Measurements from ENCODE around the gene SLC2A9.

The SLC2A9 gene

DNA sequence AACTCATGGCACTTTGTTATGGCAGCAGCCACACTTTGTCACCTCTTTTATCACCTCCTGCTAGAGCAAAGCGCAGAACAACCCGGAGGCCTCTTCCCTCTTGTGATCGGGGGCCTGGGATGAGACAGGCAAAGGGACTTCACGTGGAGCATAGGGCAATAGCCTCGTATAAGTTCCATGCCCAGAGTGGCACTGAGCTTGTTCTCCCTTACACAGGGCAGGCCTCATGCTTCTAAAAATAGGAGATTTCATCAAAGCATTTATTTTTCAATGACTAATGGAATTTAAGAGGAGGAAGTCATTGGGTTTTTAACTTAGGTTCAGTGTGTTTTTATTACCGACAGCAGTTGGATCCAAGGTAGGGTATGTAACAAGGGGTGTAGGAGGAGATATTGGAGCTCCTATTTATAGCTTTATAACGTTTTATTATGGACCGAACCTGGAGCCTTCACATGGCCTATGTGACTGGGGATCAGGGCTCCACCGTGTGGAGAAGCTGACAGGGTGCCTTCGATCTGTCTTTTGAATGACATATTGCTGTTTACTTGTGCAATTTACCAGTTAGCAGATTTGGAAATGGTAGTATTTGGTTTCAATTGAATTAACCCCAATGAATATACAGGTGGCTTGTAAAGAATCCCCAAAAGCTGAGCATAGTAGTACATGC lies 93.8 kb downstream of the SLC2A9 start:
- DNase-seq (ENCODE audit: low spot score in 2 of 2) (no peak), ATAC-seq (no peak)
- Mint-ChIP-seq H3K36me3 (no peaks in the 10 kb centered on the region), H3K9me3 (no peaks in the 10 kb centered on the region), H3K27ac (no peak overlapping the region), H3K4me3 (no peak overlapping the region), H3K4me1 (peaks cover 9% of the 10 kb centered on the region)

DNA sequence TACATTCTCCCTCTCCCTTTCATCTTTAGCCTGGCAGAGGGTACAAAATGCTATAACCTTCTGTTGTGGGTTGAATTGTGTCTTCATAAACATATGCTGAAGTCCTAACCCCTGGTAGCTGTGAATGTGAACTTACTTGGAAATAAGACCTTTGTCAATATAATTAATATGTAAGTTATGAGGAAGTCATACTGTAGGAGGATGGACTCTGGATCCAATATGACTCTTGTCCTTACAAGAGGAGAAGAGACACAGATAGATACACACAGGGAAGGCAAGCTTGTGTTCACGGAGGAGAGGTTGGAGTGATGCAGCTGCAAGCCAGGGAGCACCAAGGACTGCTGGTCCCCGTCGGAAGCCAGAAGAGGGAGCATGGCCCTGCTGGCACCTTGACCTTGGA lies 94.7 kb downstream of the SLC2A9 start:
- Mint-ChIP-seq H3K27ac (no peak overlapping the region), H3K36me3 (no peaks in the 10 kb centered on the region), H3K4me1 (peaks cover 9% of the 10 kb centered on the region), H3K9me3 (no peaks in the 10 kb centered on the region), H3K4me3 (no peak overlapping the region)
- ATAC-seq (no peak), DNase-seq (ENCODE audit: low spot score in 2 of 2) (no peak)

DNA sequence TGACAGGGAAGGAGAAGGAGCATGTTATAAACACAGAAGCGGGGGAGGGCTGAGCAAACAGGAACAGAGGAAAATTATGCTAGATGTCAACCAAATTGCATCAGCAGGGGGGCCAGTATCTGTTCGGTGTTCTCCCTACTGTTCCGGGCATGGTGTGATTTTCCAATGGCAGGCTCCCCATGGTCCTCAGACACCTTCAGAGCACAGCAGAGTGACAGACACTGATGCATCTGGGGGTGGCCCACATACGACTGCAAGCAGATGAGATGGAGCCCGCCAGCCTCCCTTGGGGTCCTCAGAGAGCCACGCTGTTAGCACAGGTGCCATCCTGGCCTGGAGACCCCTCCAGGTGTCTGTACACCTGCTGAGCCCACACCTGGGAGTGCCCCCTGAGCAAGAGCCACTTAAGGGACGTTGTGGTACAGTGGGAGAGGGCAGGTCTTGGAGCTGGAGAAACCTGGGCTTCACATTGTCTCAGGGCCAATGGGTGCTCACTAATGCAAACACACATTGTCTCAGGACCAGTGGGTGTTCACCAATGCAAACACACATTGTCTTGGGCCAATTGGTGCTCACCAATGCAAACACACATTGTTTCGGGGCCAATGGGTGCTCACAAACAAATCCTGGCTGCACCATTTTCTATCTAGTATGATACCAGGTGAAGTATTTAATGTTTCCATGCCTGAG lies 95.4 kb downstream of the SLC2A9 start:
- H3K36me3 Mint-ChIP-seq, result no peaks in the 10 kb centered on the region
- H3K9me3 Mint-ChIP-seq, result no peaks in the 10 kb centered on the region

DNA sequence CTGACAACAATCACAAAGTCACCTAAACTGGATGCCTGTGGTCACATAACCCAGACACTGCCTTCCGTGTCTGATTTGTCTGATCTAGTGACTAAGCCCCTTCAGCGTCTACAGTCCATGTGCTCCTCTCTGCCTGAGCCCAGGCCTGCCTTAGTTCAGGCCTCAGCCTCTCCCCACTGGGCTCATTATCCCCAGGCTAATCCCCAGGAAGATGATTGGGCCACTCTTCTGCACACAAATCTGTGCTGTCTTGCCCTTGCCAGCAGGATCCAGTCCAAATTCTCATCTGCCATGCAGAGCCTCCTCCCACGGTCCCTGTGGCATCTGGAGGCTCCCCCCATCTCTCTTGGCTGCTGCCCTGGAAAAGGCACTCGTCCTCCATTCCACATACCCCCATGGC lies 96.5 kb downstream of the SLC2A9 start:
- H3K4me3 Mint-ChIP-seq, result no peak overlapping the region

More for the DNA sequence above, 95.4 kb downstream of the SLC2A9 start:
- ATAC-seq (no peak), DNase-seq (ENCODE audit: low spot score in 2 of 2) (no peak)
- peaks cover 9% of the 10 kb centered on the region for H3K4me1 Mint-ChIP-seq
- H3K4me3 Mint-ChIP-seq, result no peak overlapping the region
- H3K27ac Mint-ChIP-seq, result no peak overlapping the region

DNA sequence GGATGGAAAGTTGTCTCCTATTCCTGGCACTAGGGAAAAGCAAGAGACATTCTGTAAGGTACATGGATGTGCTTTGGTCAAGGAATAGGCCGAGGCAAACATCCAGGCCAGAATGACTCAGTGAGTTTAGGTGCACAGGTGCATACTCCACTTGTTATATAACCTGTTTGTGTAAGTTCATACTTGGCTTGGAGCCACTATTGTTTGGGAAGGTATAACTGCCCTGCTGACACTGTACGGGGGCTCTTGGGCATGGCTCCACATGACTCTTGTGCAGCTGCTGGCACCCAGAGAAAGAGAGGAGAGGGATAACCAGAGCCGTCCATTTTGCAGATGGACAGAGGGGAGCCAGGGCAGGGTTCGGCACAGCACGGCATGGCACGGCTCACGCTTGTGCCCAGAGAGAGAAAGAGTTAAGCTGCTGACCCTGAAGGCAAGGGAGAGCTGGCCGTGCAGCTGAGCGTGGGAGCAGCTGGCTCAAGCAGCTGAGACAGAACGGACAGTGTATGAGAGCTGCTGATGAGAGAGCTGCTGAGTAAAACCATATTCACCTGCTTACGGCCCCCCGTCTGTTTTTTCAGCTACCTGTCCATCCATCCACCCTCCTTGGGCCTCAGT lies 98.0 kb downstream of the SLC2A9 start:
- no peak for DNase-seq (ENCODE audit: low spot score in 2 of 2)
- no peak overlapping the region for H3K27ac Mint-ChIP-seq
- no peak for ATAC-seq
- no peaks in the 10 kb centered on the region for H3K9me3 Mint-ChIP-seq
- H3K36me3 Mint-ChIP-seq, result no peaks in the 10 kb centered on the region
- H3K4me3 Mint-ChIP-seq, result no peak overlapping the region
- peaks cover 9% of the 10 kb centered on the region for H3K4me1 Mint-ChIP-seq

More for the DNA sequence above, 96.5 kb downstream of the SLC2A9 start:
- peaks cover 9% of the 10 kb centered on the region for H3K4me1 Mint-ChIP-seq
- no peaks in the 10 kb centered on the region for H3K9me3 Mint-ChIP-seq
- H3K36me3 Mint-ChIP-seq, result no peaks in the 10 kb centered on the region
- no peak for ATAC-seq
- no peak overlapping the region for H3K27ac Mint-ChIP-seq
- no peak for DNase-seq (ENCODE audit: low spot score in 2 of 2)

DNA sequence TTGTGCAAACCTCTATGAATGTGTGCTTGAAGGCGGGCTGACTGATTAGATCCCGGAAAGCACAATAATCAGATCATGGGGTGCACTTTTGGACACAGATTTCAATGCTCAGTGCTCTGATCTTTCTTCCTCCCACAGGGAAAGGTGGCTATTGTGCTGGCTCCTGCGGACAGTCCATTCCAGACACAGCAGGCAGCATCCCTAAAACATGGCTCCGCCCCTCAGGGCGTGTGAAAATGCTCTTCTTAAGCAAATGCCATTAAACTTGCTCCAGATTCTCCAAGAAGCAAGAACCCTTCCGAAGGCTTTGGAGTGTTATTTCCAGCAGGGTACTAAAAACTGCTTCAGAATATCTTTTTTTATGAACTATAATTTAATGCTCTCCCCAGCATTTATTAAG lies 100.0 kb downstream of the SLC2A9 start:
- Mint-ChIP-seq H3K9me3 (no peaks in the 10 kb centered on the region), H3K4me3 (no peak overlapping the region), H3K27ac (no peak overlapping the region), H3K36me3 (no peaks in the 10 kb centered on the region), H3K4me1 (peaks cover 9% of the 10 kb centered on the region)
- DNase-seq (ENCODE audit: low spot score in 2 of 2) (no peak), ATAC-seq (no peak)

DNA sequence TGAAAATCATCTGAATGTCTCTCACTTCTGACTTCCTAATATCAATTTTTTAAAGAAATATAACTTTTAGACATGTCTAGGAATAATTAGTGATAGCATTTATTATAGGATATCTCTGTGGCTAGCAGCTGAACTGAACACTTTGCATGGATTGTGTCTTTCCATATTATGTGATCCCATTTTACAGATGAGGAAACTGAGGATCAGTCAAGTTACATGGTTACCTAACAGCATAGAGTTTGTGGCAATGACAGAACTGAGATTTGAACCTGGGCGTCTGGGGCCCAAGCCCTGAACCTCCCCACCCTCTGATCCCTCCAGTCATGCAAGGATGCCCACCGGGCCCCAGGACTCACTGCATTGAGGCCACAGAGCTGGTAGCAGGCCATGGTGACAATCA lies 101.3 kb downstream of the SLC2A9 start:
- no peak overlapping the region for H3K4me3 Mint-ChIP-seq
- ATAC-seq (no peak), DNase-seq (ENCODE audit: low spot score in 2 of 2) (no peak)
- H3K9me3 Mint-ChIP-seq, result no peaks in the 10 kb centered on the region
- no peak overlapping the region for H3K27ac Mint-ChIP-seq
- no peaks in the 10 kb centered on the region for H3K36me3 Mint-ChIP-seq
- H3K4me1 Mint-ChIP-seq, result peaks cover 7% of the 10 kb centered on the region

DNA sequence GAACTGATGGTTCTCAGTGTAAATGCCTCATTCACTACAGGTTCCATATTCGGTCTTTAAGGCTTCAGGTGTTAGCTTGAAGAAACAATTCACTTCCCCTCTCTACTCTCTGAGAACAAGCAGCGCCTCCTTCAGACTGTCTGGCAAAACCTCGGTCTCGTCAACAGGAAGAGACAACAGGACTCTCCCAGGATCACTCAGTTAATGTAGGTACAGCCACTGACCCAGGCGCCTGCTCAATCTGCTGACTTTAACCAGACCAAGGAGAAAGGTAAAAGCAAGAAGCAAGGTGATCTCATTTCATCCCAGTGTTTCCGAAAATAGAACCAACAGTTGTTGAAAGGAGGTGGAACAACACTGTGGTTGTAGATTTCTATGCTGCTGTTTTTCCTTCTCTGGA lies 102.2 kb downstream of the SLC2A9 start:
- no peak overlapping the region for H3K4me3 Mint-ChIP-seq
- ATAC-seq (no peak), DNase-seq (ENCODE audit: low spot score in 2 of 2) (no peak)
- no peak overlapping the region for H3K27ac Mint-ChIP-seq
- H3K9me3 Mint-ChIP-seq, result no peaks in the 10 kb centered on the region
- H3K4me1 Mint-ChIP-seq, result no peaks in the 10 kb centered on the region
- no peaks in the 10 kb centered on the region for H3K36me3 Mint-ChIP-seq

DNA sequence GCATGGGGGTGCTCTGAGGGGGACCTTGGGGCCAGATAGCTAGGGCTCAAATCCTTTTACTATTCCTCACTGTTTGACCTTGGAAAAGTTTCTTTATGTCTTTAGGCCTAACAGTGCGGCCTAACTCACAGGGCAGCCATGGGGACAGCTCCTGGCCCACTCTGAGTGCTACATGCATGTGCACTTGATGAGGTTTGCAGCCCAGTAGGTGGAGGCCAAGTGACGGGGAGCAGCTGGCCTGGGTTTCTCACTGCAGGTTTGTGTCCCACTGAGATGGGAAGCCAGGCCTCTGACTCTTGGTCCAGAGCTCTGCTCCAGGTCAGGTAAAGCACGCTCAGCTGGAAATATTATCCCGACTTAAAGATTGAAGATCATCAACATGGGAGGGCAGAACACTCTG lies 102.8 kb downstream of the SLC2A9 start:
- Mint-ChIP-seq H3K27ac (no peak overlapping the region), H3K36me3 (no peaks in the 10 kb centered on the region), H3K9me3 (no peaks in the 10 kb centered on the region), H3K4me3 (no peak overlapping the region), H3K4me1 (no peaks in the 10 kb centered on the region)
- no peak for ATAC-seq
- no peak for DNase-seq (ENCODE audit: low spot score in 2 of 2)

DNA sequence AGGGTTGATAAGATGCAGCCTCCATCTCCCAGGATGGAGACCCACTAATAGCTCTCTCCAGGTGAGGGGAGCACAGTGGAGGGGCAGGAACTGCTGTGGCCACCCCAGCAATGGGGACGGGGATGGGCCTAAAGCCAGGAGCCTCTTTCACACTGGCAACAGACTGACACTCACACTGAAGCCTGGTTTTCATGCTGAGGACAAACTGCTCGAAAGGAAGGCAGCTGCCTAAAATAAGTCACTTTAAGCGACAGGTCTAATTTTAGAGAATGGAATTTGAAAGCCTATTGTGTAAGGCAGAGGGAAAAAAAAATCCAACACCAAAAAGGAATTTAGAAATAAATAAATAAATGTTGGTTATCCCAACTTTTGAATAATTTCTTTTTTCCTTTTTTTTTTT lies 104.4 kb downstream of the SLC2A9 start:
- H3K27ac Mint-ChIP-seq, result no peak overlapping the region
- H3K36me3 Mint-ChIP-seq, result no peaks in the 10 kb centered on the region
- no peak overlapping the region for H3K4me3 Mint-ChIP-seq
- no peaks in the 10 kb centered on the region for H3K9me3 Mint-ChIP-seq
- DNase-seq (ENCODE audit: low spot score in 2 of 2) (no peak), ATAC-seq (no peak)
- H3K4me1 Mint-ChIP-seq, result no peaks in the 10 kb centered on the region

DNA sequence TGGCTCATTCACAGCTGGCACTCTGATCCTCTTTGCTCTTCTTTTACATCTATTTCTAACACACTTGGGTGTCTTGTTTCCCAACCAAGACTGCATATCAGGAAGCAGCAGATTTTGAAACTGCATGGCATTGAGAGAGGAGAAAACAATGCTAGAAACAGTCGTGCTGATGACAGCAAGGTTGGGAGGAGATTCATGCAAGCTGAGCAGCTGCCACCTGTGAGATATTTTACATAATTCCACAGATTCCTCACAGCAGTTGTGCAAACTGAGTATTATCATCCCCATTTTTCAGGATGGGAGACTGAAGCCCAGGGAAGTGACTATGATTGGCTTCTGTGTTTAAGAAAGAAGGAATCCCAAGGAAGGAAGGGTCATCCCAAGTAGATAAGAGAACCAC lies 105.0 kb downstream of the SLC2A9 start:
- DNase-seq (ENCODE audit: low spot score in 2 of 2) (no peak), ATAC-seq (no peak)
- Mint-ChIP-seq H3K9me3 (no peaks in the 10 kb centered on the region), H3K36me3 (no peaks in the 10 kb centered on the region), H3K4me3 (no peak overlapping the region), H3K4me1 (no peaks in the 10 kb centered on the region), H3K27ac (no peak overlapping the region)

DNA sequence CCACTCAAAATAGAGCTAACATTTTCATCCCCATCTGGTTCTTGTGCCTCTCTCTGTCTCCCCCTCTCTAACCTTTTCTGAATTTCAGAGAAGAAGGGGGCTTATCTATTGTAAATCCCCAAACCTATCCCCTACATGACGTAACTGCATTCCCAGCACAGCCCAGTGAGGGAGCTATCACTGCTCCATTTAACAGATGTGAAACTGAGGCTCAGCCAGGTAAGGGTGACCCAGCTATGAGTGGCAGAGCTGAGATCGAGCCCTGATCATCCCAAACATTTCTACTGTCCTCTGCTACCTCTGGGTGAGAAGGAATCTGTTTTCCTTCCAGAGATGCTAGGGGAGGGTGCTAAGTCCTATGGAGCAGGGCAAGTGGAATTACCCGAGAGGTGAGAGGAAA lies 107.5 kb downstream of the SLC2A9 start:
- DNase-seq (ENCODE audit: low spot score in 2 of 2) (no peak), ATAC-seq (no peak)
- Mint-ChIP-seq H3K9me3 (no peaks in the 10 kb centered on the region), H3K4me3 (no peak overlapping the region), H3K4me1 (no peaks in the 10 kb centered on the region), H3K27ac (no peak overlapping the region), H3K36me3 (no peaks in the 10 kb centered on the region)

DNA sequence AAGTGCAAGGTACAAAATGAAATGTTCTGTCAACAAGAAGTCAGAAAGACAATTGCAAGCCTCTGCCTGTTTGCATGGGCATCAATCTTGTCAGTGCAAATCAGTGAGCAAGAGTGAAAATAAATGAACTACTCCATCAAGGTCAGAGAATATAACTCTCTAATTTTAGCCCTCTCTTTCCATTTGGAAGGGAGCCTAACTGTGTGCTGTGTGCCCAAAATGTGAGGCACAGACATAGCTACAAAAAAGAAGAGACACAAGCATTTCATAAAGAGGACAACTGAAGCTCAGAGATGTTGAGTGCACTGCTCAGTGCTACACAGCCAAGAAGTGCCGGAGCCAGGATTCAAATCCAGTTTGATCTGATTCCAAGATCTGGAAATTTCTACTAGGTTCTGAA lies 114.3 kb downstream of the SLC2A9 start:
- no peaks in the 10 kb centered on the region for H3K9me3 Mint-ChIP-seq
- H3K27ac Mint-ChIP-seq, result no peak overlapping the region
- no peaks in the 10 kb centered on the region for H3K4me1 Mint-ChIP-seq
- no peak overlapping the region for H3K4me3 Mint-ChIP-seq
- no peak for DNase-seq (ENCODE audit: low spot score in 2 of 2)
- no peaks in the 10 kb centered on the region for H3K36me3 Mint-ChIP-seq
- ATAC-seq, result no peak

DNA sequence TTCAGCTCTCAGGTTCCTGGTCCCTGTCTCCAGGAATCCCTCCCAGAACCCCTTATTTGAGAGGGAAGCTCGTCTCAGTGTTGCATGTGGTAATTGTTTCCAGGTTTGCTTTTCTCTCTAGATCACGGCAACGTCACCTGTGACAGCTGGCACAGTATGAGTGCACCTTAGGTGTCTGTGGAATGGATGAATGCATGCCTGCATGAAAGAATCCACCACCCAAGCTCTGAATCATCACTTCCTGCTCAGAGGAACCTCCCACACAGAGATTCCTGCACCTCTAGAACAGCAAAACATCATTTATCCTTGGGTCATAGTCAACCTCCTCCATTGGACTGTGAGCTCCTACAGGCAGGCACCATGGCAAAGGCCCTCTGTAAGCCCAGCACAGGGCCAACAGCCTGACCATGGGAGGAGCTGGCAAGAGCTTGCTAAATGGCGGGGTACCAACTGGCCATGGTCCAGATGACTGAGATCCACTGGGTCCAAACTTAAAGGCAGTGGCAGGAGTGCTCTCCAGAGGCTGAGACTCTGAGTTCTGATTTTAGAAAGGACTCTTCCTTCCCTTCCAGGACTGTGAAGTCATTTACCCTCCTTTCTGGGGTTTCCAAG lies 116.2 kb downstream of the SLC2A9 start:
- peak; percentile 62 for ATAC-seq
- no peak for DNase-seq (ENCODE audit: low spot score in 2 of 2)
- Mint-ChIP-seq H3K36me3 (no peaks in the 10 kb centered on the region), H3K4me3 (no peak overlapping the region), H3K27ac (no peak overlapping the region), H3K4me1 (no peaks in the 10 kb centered on the region), H3K9me3 (no peaks in the 10 kb centered on the region)

DNA sequence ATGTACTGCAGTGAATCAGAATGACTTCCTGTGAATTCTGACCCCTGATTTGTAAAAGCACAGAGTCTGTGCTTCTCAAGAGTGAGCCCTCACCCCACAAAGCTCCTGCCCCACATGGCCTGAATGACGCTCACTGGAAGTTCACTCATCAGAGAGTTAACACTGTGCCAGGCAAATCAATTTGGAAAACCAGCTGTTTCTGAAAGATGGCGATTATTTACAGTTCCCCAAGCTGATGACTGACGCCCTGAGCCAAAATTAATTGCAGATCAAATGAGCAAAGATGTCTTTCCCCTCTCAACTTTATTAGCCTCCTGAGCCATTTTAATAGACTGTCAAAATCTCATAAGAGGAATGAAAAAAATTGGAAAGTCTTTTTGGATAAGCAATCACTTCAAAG lies 118.0 kb downstream of the SLC2A9 start:
- H3K9me3 Mint-ChIP-seq, result no peaks in the 10 kb centered on the region
- ATAC-seq, result no peak
- no peak overlapping the region for H3K4me3 Mint-ChIP-seq

DNA sequence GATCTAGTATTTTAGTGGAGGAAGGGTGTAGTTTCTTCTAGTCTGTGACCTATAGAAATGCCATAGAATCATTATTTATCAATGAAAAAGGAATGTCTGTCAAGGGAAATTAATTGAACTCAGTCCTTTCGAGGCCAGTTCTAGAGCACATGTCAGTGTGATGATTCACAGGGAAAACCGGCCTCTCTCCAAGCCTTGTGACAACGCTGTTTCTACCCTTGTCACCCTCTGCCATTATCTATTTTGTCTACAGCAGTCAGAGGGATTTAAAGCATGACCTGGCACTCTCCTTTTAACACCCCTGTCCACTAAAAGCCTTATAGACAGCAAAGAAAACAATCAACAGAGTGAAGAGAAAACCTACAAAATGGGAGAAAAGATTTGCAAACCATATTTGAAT lies 120.0 kb downstream of the SLC2A9 start:
- no peak for DNase-seq (ENCODE audit: low spot score in 2 of 2)
- H3K27ac Mint-ChIP-seq, result no peak overlapping the region
- no peaks in the 10 kb centered on the region for H3K36me3 Mint-ChIP-seq
- H3K9me3 Mint-ChIP-seq, result no peaks in the 10 kb centered on the region
- H3K4me3 Mint-ChIP-seq, result no peak overlapping the region
- ATAC-seq, result no peak
- no peaks in the 10 kb centered on the region for H3K4me1 Mint-ChIP-seq

More for the DNA sequence above, 118.0 kb downstream of the SLC2A9 start:
- H3K27ac Mint-ChIP-seq, result no peak overlapping the region
- no peaks in the 10 kb centered on the region for H3K4me1 Mint-ChIP-seq
- no peaks in the 10 kb centered on the region for H3K36me3 Mint-ChIP-seq
- DNase-seq (ENCODE audit: low spot score in 2 of 2), result no peak

Data from stimulated activated effector memory CD8-positive, alpha-beta T cell treated with anti-CD3 and anti-CD28 coated beads, Interleukin-12 subunit alpha, Interleukin-12 subunit beta, amount 100 ng/mL, for 72 hours (primary cell).